Loucy (cell line): ENCODE data around the gene BARX2.

Source experiments
- H2AFZ ChIP-seq: fragments of 200-600 bp; sonication (generic); 2 replicates; pipeline ENCODE4 v1.6.0; 2016; ENCODE audit warnings: antibody characterized with exemption, mild to moderate bottlenecking, low read length, moderate library complexity
- H3F3A ChIP-seq: fragments of 200-600 bp; 2 replicates; pipeline ENCODE4 v1.6.0; 2016; ENCODE audit warnings: antibody characterized with exemption, low read depth, mild to moderate bottlenecking
- H3K27me3 ChIP-seq: fragments of 200-600 bp; sonication (generic); 2 replicates; pipeline ENCODE4 v1.6.1; 2014; ENCODE audit warnings: low read length, mild to moderate bottlenecking; ENCODE audit not compliant: insufficient read depth, poor library complexity, severe bottlenecking
- H3K36me3 ChIP-seq: fragments of 200-600 bp; sonication (generic); 2 replicates; pipeline ENCODE4 v1.6.1; 2016; ENCODE audit warnings: low read length; ENCODE audit not compliant: insufficient read depth
- H3K4me1 ChIP-seq: fragments of 200-600 bp; sonication (generic); 2 replicates; pipeline ENCODE4 v1.5.1; 2014; ENCODE audit warnings: low read length, mild to moderate bottlenecking; ENCODE audit not compliant: insufficient read depth, poor library complexity, severe bottlenecking
- H3K4me2 ChIP-seq: fragments of 200-600 bp; sonication (generic); 2 replicates; pipeline ENCODE4 v1.6.0; 2014; ENCODE audit warnings: antibody characterized with exemption, low read length, low read depth, mild to moderate bottlenecking; ENCODE audit not compliant: poor library complexity, severe bottlenecking
- H3K4me3 ChIP-seq: fragments of 200-600 bp; sonication (generic); 2 replicates; pipeline ENCODE4 v1.5.1; 2014; ENCODE audit warnings: low read length, mild to moderate bottlenecking, mixed read lengths; ENCODE audit not compliant: poor library complexity, severe bottlenecking
- H3K79me2 ChIP-seq: fragments of 200-600 bp; sonication (generic); 2 replicates; pipeline ENCODE4 v1.6.1; 2014; ENCODE audit warnings: low read length; ENCODE audit not compliant: insufficient read depth
- H3K9ac ChIP-seq: fragments of 200-600 bp; sonication (generic); 2 replicates; pipeline ENCODE4 v1.6.0; 2014; ENCODE audit warnings: mild to moderate bottlenecking, low read depth, low read length, moderate library complexity; ENCODE audit not compliant: poor library complexity, severe bottlenecking
- H3K9me2 ChIP-seq: fragments of 200-600 bp; sonication (generic); replicated peaks from 2 replicates; pipeline ENCODE4 v1.6.1; 2016; ENCODE audit warnings: low read depth, low read length, mixed read lengths
- H3K9me3 ChIP-seq: fragments of 200-600 bp; sonication (generic); 2 replicates; pipeline ENCODE4 v1.6.1; 2014; ENCODE audit warnings: mild to moderate bottlenecking, antibody characterized with exemption, low read length, low read depth; ENCODE audit not compliant: insufficient read depth
- H4K20me1 ChIP-seq: fragments of 200-600 bp; sonication (generic); 2 replicates; pipeline ENCODE4 v1.6.0; 2014; ENCODE audit warnings: antibody characterized with exemption, low read length, mild to moderate bottlenecking; ENCODE audit not compliant: insufficient read depth, poor library complexity, severe bottlenecking
- EZH2phosphoT487 ChIP-seq: fragments of 200-600 bp; IDR thresholded peaks from 2 replicates; pipeline ENCODE4 v1.6.1; 2018; ENCODE audit warnings: antibody characterized with exemption, mild to moderate bottlenecking, moderate library complexity, borderline replicate concordance
- TF ChIP-seq, protein P1 (sequence below): fragments of 200-600 bp; sonication (generic); conservative IDR thresholded peaks from 2 replicates; pipeline ENCODE4 v1.5.1; 2014; ENCODE audit warnings: mild to moderate bottlenecking, antibody characterized with exemption, low read length

BARX2 gene

DNA sequence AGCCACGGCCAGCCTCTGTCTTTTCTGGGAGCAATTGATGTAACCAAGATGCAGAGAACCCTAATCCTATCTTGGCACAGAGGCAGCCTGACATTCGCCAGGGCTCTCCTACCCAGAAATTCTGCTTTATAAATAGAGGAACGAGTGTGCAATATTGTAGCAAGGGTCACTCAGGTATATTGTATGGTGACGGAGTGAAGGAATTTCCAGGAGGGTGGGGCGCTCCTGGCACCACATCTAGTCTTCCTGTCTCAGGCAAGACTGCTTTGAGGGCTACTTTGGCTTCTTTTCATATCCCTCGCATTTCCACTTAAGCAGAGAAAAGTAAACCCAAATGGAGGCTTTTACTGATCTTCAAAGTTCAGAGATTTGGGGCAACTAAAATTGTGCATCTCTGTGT, 114.4 kb downstream of the BARX2 start:
- H3K4me3 ChIP-seq = no peak overlapping the region
- no peak overlapping the region for H3K9ac ChIP-seq
- no peaks in the 10 kb centered on the region for H3K4me1 ChIP-seq
- no peak overlapping the region for H3K4me2 ChIP-seq
- TF ChIP-seq, protein P1, sequence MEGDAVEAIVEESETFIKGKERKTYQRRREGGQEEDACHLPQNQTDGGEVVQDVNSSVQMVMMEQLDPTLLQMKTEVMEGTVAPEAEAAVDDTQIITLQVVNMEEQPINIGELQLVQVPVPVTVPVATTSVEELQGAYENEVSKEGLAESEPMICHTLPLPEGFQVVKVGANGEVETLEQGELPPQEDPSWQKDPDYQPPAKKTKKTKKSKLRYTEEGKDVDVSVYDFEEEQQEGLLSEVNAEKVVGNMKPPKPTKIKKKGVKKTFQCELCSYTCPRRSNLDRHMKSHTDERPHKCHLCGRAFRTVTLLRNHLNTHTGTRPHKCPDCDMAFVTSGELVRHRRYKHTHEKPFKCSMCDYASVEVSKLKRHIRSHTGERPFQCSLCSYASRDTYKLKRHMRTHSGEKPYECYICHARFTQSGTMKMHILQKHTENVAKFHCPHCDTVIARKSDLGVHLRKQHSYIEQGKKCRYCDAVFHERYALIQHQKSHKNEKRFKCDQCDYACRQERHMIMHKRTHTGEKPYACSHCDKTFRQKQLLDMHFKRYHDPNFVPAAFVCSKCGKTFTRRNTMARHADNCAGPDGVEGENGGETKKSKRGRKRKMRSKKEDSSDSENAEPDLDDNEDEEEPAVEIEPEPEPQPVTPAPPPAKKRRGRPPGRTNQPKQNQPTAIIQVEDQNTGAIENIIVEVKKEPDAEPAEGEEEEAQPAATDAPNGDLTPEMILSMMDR = no peak
- TF ChIP-seq EZH2phosphoT487 = no peak
- H3K9me3 ChIP-seq = no peaks in the 10 kb centered on the region
- no peaks in the 10 kb centered on the region for H4K20me1 ChIP-seq
- H3K36me3 ChIP-seq = no peaks in the 10 kb centered on the region
- no peaks in the 10 kb centered on the region for H3F3A ChIP-seq
- no peaks in the 10 kb centered on the region for H3K79me2 ChIP-seq
- no peaks in the 10 kb centered on the region; the same call in 1 of the 2 replicates for H3K9me2 ChIP-seq
- H3K27me3 ChIP-seq = no peaks in the 10 kb centered on the region
- no peak overlapping the region for H2AFZ ChIP-seq

DNA sequence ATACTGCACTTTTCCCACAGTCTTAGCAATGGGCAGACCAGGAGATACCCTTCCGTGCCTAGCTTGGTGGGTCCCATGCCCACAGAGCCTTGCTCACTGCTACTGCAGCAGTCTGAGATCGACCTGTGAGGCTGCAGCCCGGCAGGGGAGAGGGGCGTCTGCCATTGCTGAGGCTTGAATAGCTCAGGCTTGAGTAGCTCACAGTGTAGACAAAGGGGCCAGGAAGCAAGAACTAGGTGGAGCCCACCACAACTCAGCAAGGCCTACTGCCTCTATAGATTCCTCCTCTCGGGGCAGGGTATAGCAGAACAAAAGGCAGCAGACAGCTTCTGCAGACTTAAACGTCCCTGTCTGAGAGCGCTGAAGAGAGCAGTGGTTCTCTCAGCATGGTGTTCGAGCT, 118.1 kb downstream of the BARX2 start:
- Histone ChIP-seq H3K79me2 (no peaks in the 10 kb centered on the region), H3K9me3 (no peaks in the 10 kb centered on the region), H3K4me2 (no peak overlapping the region), H3K4me1 (no peaks in the 10 kb centered on the region), H2AFZ (no peak overlapping the region), H3K9ac (no peak overlapping the region), H4K20me1 (no peaks in the 10 kb centered on the region), H3F3A (no peaks in the 10 kb centered on the region), H3K36me3 (no peaks in the 10 kb centered on the region), H3K9me2 (no peaks in the 10 kb centered on the region), H3K4me3 (no peak overlapping the region), H3K27me3 (no peaks in the 10 kb centered on the region)
- no peak for TF ChIP-seq EZH2phosphoT487
- TF ChIP-seq, protein P1 = no peak
